Measurements from ENCODE around the gene LRRC27. TPM values are rescaled to one million over a fixed set of nuclear protein-coding genes. Genes with fewer than 3 reads are reported as not detected.
"Not testable (repeated sequence)": the region's sequence is repeated elsewhere in the genome, so short reads cannot be mapped to it uniquely, and the experiment has no call there.

LRRC27 gene
- total and polyA plus RNA-seq, 2 of the 4 experiments (the other 2 are of a cell fraction), result 3.8 to 5.3 TPM

DNA sequence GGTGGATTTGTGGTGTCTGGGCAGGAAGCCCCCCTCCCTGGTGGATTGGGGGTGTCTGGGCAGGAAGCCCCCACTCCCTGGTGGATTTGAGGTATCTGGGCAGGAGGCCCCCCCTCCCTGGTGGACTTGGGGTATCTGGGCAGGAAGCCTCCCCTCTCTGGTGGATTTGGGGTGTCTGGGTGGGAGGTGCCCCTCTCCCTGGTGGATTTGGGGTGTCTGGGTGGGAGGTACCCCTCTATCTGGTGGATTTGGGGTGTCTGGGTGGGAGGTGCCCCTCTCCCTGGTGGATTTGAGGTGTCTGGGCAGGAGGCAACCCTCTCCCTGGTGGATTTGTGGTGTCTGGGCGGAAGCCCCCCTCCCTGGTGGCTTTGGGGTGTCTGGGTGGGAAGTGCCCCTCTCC is 54.9 kb downstream of the LRRC27 start:
- H3K4me2 ChIP-seq (ENCODE audit: low read depth, low read length); H2AK5ac ChIP-seq (ENCODE audit: low read depth, low read length); H2AK9ac ChIP-seq (replicated peaks; ENCODE audit: low read depth, low read length, poor library complexity); H3K4me1 ChIP-seq (ENCODE audit: control insufficient read depth, insufficient read depth, low read length); H2BK5ac ChIP-seq (ENCODE audit: low read depth, low read length, poor library complexity, severe bottlenecking); H4K20me1 ChIP-seq (ENCODE audit: insufficient read depth, low read length); H3K4ac ChIP-seq (ENCODE audit: low read depth, low read length); H4K5ac ChIP-seq (ENCODE audit: low read depth, low read length); H3K18ac ChIP-seq (ENCODE audit: low read depth, low read length); H3K14ac ChIP-seq (replicated peaks; ENCODE audit: low read depth, low read length); in situ Hi-C loops (cut with MboI; ENCODE audit: low sequenced_read_pairs); intact Hi-C loops (cut with micrococcal nuclease); H4K8ac ChIP-seq (ENCODE audit: low read depth in 2 of 2, low read length in 2 of 2); H2BK120ac ChIP-seq (ENCODE audit: low read depth, low read length); H3K56ac ChIP-seq (ENCODE audit: extremely low read depth, insufficient read depth, low read length); H3K36me3 ChIP-seq (ENCODE audit: control insufficient read depth, insufficient read depth, low read length); H2BK20ac ChIP-seq (ENCODE audit: low read depth, low read length); H2AFZ ChIP-seq (replicated peaks; ENCODE audit: low read length, poor library complexity); H3K79me1 ChIP-seq (ENCODE audit: low read depth in 1 of 2, low read length in 2 of 2); H3K4me3 ChIP-seq (ENCODE audit: insufficient read depth, low read depth, low read length); H3K27me3 ChIP-seq (ENCODE audit: control insufficient read depth, insufficient read depth, low read length); dilution Hi-C loops (cut with HindIII; ENCODE audit: low sequenced_read_pairs, unreplicated experiment); POLR2A ChIA-PET (ENCODE audit: unreplicated experiment); H3K9me1 ChIP-seq (ENCODE audit: insufficient read depth, low read length); H2BK15ac ChIP-seq (ENCODE audit: low read depth, low read length); H4K91ac ChIP-seq (ENCODE audit: insufficient read depth, low read depth, low read length); H3K27ac ChIP-seq (ENCODE audit: insufficient read depth, low read length); H3K9me3 ChIP-seq (ENCODE audit: control insufficient read depth, insufficient read depth, low read length); BruUV-seq (replicated peaks); H3K23ac ChIP-seq (ENCODE audit: low read depth, low read length); DNase-seq; CTCF ChIA-PET; H3K9ac ChIP-seq (ENCODE audit: low read depth, low read length); ATAC-seq (ENCODE audit: low read depth): not testable (repeated sequence)
- WGBS, 2 experiments (ENCODE audit: extremely low coverage in 2 of 2, insufficient read length in 1 of 2), result no CpG with 5 or more reads among the region's 1 CpG
